Measurements from ENCODE around the gene KCNJ6. TPM values are rescaled to one million over a fixed set of nuclear protein-coding genes. Genes with fewer than 3 reads are reported as not detected.

KCNJ6 gene
- polyA plus RNA-seq, 3 donors, result 0.16 to 0.30 (median 0.27) TPM

- DNase-seq, result no peak
Measured at GRCh38 chr21:37905291-37905690, 11.0 kb downstream of the KCNJ6 start.

- DNase-seq, result no peak
Measured at GRCh38 chr21:37904856-37905255, 11.4 kb downstream of the KCNJ6 start.

- DNase-seq, result no peak
Measured at GRCh38 chr21:37903396-37903795, 12.9 kb downstream of the KCNJ6 start.

GRCh38 chr21:37899146-37899545, 17.1 kb downstream of the KCNJ6 start:
- no peak for DNase-seq

GRCh38 chr21:37896788-37897187, 19.5 kb downstream of the KCNJ6 start:
- no peak for DNase-seq

GRCh38 chr21:37891972-37892371, 24.3 kb downstream of the KCNJ6 start:
- no peak for DNase-seq

- DNase-seq, result no peak
Measured at GRCh38 chr21:37888659-37889058, 27.6 kb downstream of the KCNJ6 start.

GRCh38 chr21:37886726-37887299, 29.4 kb downstream of the KCNJ6 start:
- no peak for DNase-seq

- DNase-seq, result no peak
Measured at GRCh38 chr21:37886120-37886519, 30.1 kb downstream of the KCNJ6 start.

- no peak for DNase-seq
Measured at GRCh38 chr21:37878946-37879660, 37.2 kb downstream of the KCNJ6 start.

- DNase-seq, result no peak
Measured at GRCh38 chr21:37877888-37878684, 38.2 kb downstream of the KCNJ6 start.

GRCh38 chr21:37877171-37877570, 39.1 kb downstream of the KCNJ6 start:
- DNase-seq, result no peak

- DNase-seq, result no peak
Measured at GRCh38 chr21:37876561-37876960, 39.7 kb downstream of the KCNJ6 start.

GRCh38 chr21:37874904-37875780, 41.1 kb downstream of the KCNJ6 start:
- DNase-seq, result no peak

GRCh38 chr21:37874481-37874880, 41.8 kb downstream of the KCNJ6 start:
- DNase-seq, result no peak

- no peak for DNase-seq
Measured at GRCh38 chr21:37873655-37874054, 42.6 kb downstream of the KCNJ6 start.

GRCh38 chr21:37871121-37871862, 45.0 kb downstream of the KCNJ6 start:
- DNase-seq, result no peak

GRCh38 chr21:37870221-37870620, 46.0 kb downstream of the KCNJ6 start:
- DNase-seq, result no peak

- no peak for DNase-seq
Measured at GRCh38 chr21:37869661-37870060, 46.6 kb downstream of the KCNJ6 start.

- no peak for DNase-seq
Measured at GRCh38 chr21:37868446-37869295, 47.6 kb downstream of the KCNJ6 start.

All from renal pelvis (tissue), 4 donors.